ENCODE measurements around the gene RIMBP2.
"Not testable (repeated sequence)": the region's sequence is repeated elsewhere in the genome, so short reads cannot be mapped to it uniquely, and the experiment has no call there.

Gene RIMBP2

GRCh38 chr12:130715998-130716968 lies at the start of gene RIMBP2:
Gene RIMBP2 (minus strand): TSS chr12:130716299. CDS start chr12:130479013, 237,286 bp downstream.
- no peak for DNase-seq

GRCh38 chr12:130765186-130765659 lies 49.1 kb upstream of the RIMBP2 start:
- DNase-seq, result no peak

GRCh38 chr12:130764475-130765185 lies 48.5 kb upstream of the RIMBP2 start:
- peak; percentile 26 for DNase-seq

- DNase-seq, result no peak
Measured at GRCh38 chr12:130764073-130764472, 48.0 kb upstream of the RIMBP2 start.

GRCh38 chr12:130762319-130762675 lies 46.2 kb upstream of the RIMBP2 start:
- DNase-seq, result no peak

GRCh38 chr12:130761537-130762318 lies 45.6 kb upstream of the RIMBP2 start:
- DNase-seq, result peak; percentile 69

- no peak for DNase-seq
Measured at GRCh38 chr12:130754234-130754901, 38.3 kb upstream of the RIMBP2 start.

- DNase-seq, result no peak
Measured at GRCh38 chr12:130752692-130753230, 36.7 kb upstream of the RIMBP2 start.

- DNase-seq, result not testable (repeated sequence)
Measured at GRCh38 chr12:130752037-130752436, 35.9 kb upstream of the RIMBP2 start.

- DNase-seq, result no peak
Measured at GRCh38 chr12:130748786-130749185, 32.7 kb upstream of the RIMBP2 start.

GRCh38 chr12:130747867-130748740 lies 32.0 kb upstream of the RIMBP2 start:
- peak; percentile 73 for DNase-seq

GRCh38 chr12:130746546-130746945 lies 30.4 kb upstream of the RIMBP2 start:
- no peak for DNase-seq

GRCh38 chr12:130745921-130746320 lies 29.8 kb upstream of the RIMBP2 start:
- DNase-seq, result no peak

- DNase-seq, result no peak
Measured at GRCh38 chr12:130744274-130744673, 28.2 kb upstream of the RIMBP2 start.

- no peak for DNase-seq
Measured at GRCh38 chr12:130743606-130744005, 27.5 kb upstream of the RIMBP2 start.

GRCh38 chr12:130743176-130743575 lies 27.1 kb upstream of the RIMBP2 start:
- DNase-seq, result no peak

- no peak for DNase-seq
Measured at GRCh38 chr12:130742716-130743115, 26.6 kb upstream of the RIMBP2 start.

- DNase-seq, result no peak
Measured at GRCh38 chr12:130742112-130742511, 26.0 kb upstream of the RIMBP2 start.

GRCh38 chr12:130739571-130739970 lies 23.5 kb upstream of the RIMBP2 start:
- DNase-seq, result no peak

GRCh38 chr12:130738403-130738802 lies 22.3 kb upstream of the RIMBP2 start:
- DNase-seq, result not testable (repeated sequence)

- DNase-seq, result no peak
Measured at GRCh38 chr12:130737731-130738130, 21.6 kb upstream of the RIMBP2 start.

Measured in activated naive CD4-positive, alpha-beta T cell treated with Interleukin-2 at 50 U/mL for 16 hours (primary cell).